ENCODE data around the gene PRICKLE3. TPM values are rescaled to one million over a fixed set of nuclear protein-coding genes. Genes with fewer than 3 reads are reported as not detected.

The PRICKLE3 gene
- total and polyA plus RNA-seq, 2 of the 4 experiments (the other 2 are of a cell fraction): 3.4 to 6.4 TPM

DNA sequence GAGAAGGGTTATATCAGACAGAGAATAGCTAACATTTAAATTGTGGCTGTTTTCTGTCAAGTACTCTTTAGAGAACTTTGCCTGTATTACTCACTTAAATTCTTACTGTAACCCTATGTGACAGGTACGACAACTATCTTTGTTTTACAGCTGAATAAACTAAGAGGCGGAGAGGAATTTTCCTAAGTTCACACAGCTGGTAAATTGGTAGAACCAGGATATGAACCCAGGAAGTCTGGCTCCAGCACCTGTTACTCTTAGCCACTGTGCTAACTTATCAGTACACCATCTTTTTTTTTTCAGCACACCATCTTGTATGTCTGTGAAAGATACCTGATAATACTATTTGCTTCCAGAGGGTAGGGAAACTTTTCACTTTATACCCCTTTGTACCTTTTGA, 15.8 kb upstream of the PRICKLE3 start:
- no peak overlapping the region for H2BK5ac ChIP-seq (ENCODE audit: low read depth, low read length, poor library complexity, severe bottlenecking)
- H4K8ac ChIP-seq (ENCODE audit: low read depth in 2 of 2, low read length in 2 of 2): no peak overlapping the region
- H2BK15ac ChIP-seq (ENCODE audit: low read depth, low read length): no peak overlapping the region
- no peak overlapping the region for H2AK9ac ChIP-seq (replicated peaks; ENCODE audit: low read depth, low read length, poor library complexity)
- no peaks in the 10 kb centered on the region for H3K9me1 ChIP-seq (ENCODE audit: insufficient read depth, low read length)
- H3K4me2 ChIP-seq (ENCODE audit: low read depth, low read length): no peak overlapping the region
- H2AK5ac ChIP-seq (ENCODE audit: low read depth, low read length): no peak overlapping the region
- H3K27me3 ChIP-seq (ENCODE audit: control insufficient read depth, insufficient read depth, low read length): peaks cover 15% of the 10 kb centered on the region
- no peak overlapping the region for H2BK120ac ChIP-seq (ENCODE audit: low read depth, low read length)
- no peak overlapping the region for H3K4ac ChIP-seq (ENCODE audit: low read depth, low read length)
- TF ChIP-seq, protein P1, sequence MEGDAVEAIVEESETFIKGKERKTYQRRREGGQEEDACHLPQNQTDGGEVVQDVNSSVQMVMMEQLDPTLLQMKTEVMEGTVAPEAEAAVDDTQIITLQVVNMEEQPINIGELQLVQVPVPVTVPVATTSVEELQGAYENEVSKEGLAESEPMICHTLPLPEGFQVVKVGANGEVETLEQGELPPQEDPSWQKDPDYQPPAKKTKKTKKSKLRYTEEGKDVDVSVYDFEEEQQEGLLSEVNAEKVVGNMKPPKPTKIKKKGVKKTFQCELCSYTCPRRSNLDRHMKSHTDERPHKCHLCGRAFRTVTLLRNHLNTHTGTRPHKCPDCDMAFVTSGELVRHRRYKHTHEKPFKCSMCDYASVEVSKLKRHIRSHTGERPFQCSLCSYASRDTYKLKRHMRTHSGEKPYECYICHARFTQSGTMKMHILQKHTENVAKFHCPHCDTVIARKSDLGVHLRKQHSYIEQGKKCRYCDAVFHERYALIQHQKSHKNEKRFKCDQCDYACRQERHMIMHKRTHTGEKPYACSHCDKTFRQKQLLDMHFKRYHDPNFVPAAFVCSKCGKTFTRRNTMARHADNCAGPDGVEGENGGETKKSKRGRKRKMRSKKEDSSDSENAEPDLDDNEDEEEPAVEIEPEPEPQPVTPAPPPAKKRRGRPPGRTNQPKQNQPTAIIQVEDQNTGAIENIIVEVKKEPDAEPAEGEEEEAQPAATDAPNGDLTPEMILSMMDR (conservative IDR thresholded peaks at IDR 0.05; ENCODE audit: low read depth, low read length): no peak
- TF ChIP-seq SMC3 (IDR thresholded peaks at IDR 0.05; ENCODE audit: low read depth, low read length) (no peak), RFX5 (IDR thresholded peaks at IDR 0.05; ENCODE audit: low read depth, low read length) (no peak), POLR2A (IDR thresholded peaks at IDR 0.05; ENCODE audit: low read depth, low read length) (no peak), MXI1 (IDR thresholded peaks at IDR 0.05; ENCODE audit: borderline replicate concordance, low read depth, low read length) (no peak), MAZ (IDR thresholded peaks at IDR 0.05; ENCODE audit: borderline replicate concordance, low read depth, low read length) (no peak), CHD1 (IDR thresholded peaks at IDR 0.05; ENCODE audit: low read depth, low read length) (no peak), BHLHE40 (IDR thresholded peaks at IDR 0.05; ENCODE audit: low read depth, low read length) (no peak), FOS (IDR thresholded peaks at IDR 0.05; ENCODE audit: low read depth, low read length) (no peak), RAD21 (IDR thresholded peaks at IDR 0.05; ENCODE audit: low read length) (no peak), MAFK (IDR thresholded peaks at IDR 0.05; ENCODE audit: low read depth, low read length) (no peak), RCOR1 (IDR thresholded peaks at IDR 0.05; ENCODE audit: insufficient replicate concordance, low read length) (no peak), CEBPB (IDR thresholded peaks at IDR 0.05; ENCODE audit: low read depth, low read length) (no peak), NFE2L2 (IDR thresholded peaks at IDR 0.05; ENCODE audit: low read depth, low read length) (no peak)
- TF ChIP-seq, protein P2, sequence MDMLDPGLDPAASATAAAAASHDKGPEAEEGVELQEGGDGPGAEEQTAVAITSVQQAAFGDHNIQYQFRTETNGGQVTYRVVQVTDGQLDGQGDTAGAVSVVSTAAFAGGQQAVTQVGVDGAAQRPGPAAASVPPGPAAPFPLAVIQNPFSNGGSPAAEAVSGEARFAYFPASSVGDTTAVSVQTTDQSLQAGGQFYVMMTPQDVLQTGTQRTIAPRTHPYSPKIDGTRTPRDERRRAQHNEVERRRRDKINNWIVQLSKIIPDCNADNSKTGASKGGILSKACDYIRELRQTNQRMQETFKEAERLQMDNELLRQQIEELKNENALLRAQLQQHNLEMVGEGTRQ (IDR thresholded peaks at IDR 0.05; ENCODE audit: low read depth, low read length): no peak
- TF ChIP-seq, protein P3, sequence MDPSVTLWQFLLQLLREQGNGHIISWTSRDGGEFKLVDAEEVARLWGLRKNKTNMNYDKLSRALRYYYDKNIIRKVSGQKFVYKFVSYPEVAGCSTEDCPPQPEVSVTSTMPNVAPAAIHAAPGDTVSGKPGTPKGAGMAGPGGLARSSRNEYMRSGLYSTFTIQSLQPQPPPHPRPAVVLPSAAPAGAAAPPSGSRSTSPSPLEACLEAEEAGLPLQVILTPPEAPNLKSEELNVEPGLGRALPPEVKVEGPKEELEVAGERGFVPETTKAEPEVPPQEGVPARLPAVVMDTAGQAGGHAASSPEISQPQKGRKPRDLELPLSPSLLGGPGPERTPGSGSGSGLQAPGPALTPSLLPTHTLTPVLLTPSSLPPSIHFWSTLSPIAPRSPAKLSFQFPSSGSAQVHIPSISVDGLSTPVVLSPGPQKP (IDR thresholded peaks at IDR 0.05; ENCODE audit: borderline replicate concordance, low read depth, low read length): no peak
- H3K4me3 ChIP-seq (ENCODE audit: insufficient read depth, low read depth, low read length): no peak overlapping the region
- H3K9ac ChIP-seq (ENCODE audit: low read depth, low read length): no peak overlapping the region
- in situ Hi-C loops (cut with MboI; ENCODE audit: low sequenced_read_pairs): no loop called here
- no peak overlapping the region for H3K56ac ChIP-seq (ENCODE audit: extremely low read depth, insufficient read depth, low read length)
- H3K23ac ChIP-seq (ENCODE audit: low read depth, low read length): no peak overlapping the region
- H3K27ac ChIP-seq (ENCODE audit: insufficient read depth, low read length): no peak overlapping the region
- WGBS, 2 experiments (ENCODE audit: extremely low coverage in 2 of 2, insufficient read length in 1 of 2): no CpG with 5 or more reads among the region's 2 CpGs
- H2BK20ac ChIP-seq (ENCODE audit: low read depth, low read length): no peak overlapping the region
- no TSS peak for BruUV-seq (replicated peaks)
- POLR2A ChIA-PET (ENCODE audit: unreplicated experiment): no interaction called here
- no peak overlapping the region for H4K5ac ChIP-seq (ENCODE audit: low read depth, low read length)
- H4K91ac ChIP-seq (ENCODE audit: insufficient read depth, low read depth, low read length): no peak overlapping the region
- H3K18ac ChIP-seq (ENCODE audit: low read depth, low read length): no peak overlapping the region
- H2AFZ ChIP-seq (replicated peaks; ENCODE audit: low read length, poor library complexity): no peak overlapping the region
- no peak for ATAC-seq (ENCODE audit: low read depth)
- CTCF ChIA-PET: no interaction called here
- H3K79me1 ChIP-seq (ENCODE audit: low read depth in 1 of 2, low read length in 2 of 2): no peaks in the 10 kb centered on the region
- intact Hi-C loops (cut with micrococcal nuclease): no loop called here
- dilution Hi-C loops (cut with HindIII; ENCODE audit: low sequenced_read_pairs, unreplicated experiment): no loop called here
- H3K14ac ChIP-seq (replicated peaks; ENCODE audit: low read depth, low read length): no peak overlapping the region
- no peaks in the 10 kb centered on the region for H4K20me1 ChIP-seq (ENCODE audit: insufficient read depth, low read length)
- DNase-seq: no peak
- no peaks in the 10 kb centered on the region for H3K36me3 ChIP-seq (ENCODE audit: control insufficient read depth, insufficient read depth, low read length)
- no peaks in the 10 kb centered on the region for H3K4me1 ChIP-seq (ENCODE audit: control insufficient read depth, insufficient read depth, low read length)
- no peaks in the 10 kb centered on the region for H3K9me3 ChIP-seq (ENCODE audit: control insufficient read depth, insufficient read depth, low read length)
